ENCODE measurements around the gene CARMIL1.

DNA sequence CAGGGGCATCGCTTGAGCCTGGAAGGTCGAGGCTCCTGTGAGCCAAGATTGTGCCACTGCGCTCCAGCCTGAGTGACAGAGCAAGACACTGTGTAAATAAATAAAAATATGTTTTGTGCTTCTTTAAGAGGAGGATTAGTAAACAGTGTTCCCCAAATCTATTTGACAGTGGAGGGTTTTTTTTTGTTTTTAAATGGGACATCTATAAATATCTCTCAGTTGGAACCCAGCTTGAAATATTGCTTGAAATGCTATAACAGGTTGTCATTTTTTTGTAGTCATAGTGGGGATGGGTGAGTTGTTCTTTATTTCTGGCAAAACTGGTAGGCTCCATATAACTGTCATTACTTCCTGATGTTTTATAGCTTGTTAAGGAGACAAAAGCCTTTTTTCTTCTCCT, 54.3 kb downstream of the CARMIL1 start:
- TF ChIP-seq ZNF624 (tag by site-specific recombination; IDR thresholded peaks at IDR 0.05) = no peak
- TF ChIP-seq ZNF302 (tag by site-specific recombination; IDR thresholded peaks at IDR 0.05; ENCODE audit: low read depth) = no peak
- TF ChIP-seq, protein P1, sequence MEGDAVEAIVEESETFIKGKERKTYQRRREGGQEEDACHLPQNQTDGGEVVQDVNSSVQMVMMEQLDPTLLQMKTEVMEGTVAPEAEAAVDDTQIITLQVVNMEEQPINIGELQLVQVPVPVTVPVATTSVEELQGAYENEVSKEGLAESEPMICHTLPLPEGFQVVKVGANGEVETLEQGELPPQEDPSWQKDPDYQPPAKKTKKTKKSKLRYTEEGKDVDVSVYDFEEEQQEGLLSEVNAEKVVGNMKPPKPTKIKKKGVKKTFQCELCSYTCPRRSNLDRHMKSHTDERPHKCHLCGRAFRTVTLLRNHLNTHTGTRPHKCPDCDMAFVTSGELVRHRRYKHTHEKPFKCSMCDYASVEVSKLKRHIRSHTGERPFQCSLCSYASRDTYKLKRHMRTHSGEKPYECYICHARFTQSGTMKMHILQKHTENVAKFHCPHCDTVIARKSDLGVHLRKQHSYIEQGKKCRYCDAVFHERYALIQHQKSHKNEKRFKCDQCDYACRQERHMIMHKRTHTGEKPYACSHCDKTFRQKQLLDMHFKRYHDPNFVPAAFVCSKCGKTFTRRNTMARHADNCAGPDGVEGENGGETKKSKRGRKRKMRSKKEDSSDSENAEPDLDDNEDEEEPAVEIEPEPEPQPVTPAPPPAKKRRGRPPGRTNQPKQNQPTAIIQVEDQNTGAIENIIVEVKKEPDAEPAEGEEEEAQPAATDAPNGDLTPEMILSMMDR (tag by site-specific recombination; IDR thresholded peaks at IDR 0.05) = no peak
- no peak for TF ChIP-seq ZNF311 (tag by site-specific recombination; IDR thresholded peaks at IDR 0.05; ENCODE audit: borderline replicate concordance)
- no peak for TF ChIP-seq BCL11A (tag by site-specific recombination; IDR thresholded peaks at IDR 0.05; ENCODE audit: low read depth)
- no peak for TF ChIP-seq ZNF549 (tag by site-specific recombination; IDR thresholded peaks at IDR 0.05)
